H1 (cell line): ENCODE measurements around the gene THOP1.

ENCODE experiments used
- HDAC2 ChIP-seq, 2 experiments: fragments of 300-600 bp in 1 of 2; sonication (generic) in 1 of 2; IDR thresholded peaks; 2 replicates each; pipeline ENCODE4 v1.6.1; 2011 to 2012; ENCODE audit warnings: low read depth in 2 of 2, low read length in 2 of 2, mild to moderate bottlenecking in 2 of 2, moderate library complexity in 2 of 2, borderline replicate concordance in 1 of 2, inconsistent platforms in 1 of 2
- HDAC6 ChIP-seq: IDR thresholded peaks from one replicate; pipeline ENCODE4 v1.7.1; 2012; ENCODE audit warnings: low read depth, mild to moderate bottlenecking, inconsistent platforms, low read length, moderate library complexity
- POLR2A ChIP-seq, 2 experiments: IDR thresholded peaks; 1 replicate in 1 of 2; 2 replicates in 1 of 2; pipeline ENCODE4 v1.6.1; 2011; ENCODE audit warnings: low read depth in 2 of 2, low read length in 2 of 2, mild to moderate bottlenecking in 2 of 2; ENCODE audit errors: control extremely low read depth in 1 of 2
- POLR2AphosphoS5 ChIP-seq: IDR thresholded peaks from 2 replicates; pipeline ENCODE4 v1.6.1; 2011; ENCODE audit warnings: low read depth, low read length
- RAD21 ChIP-seq, 2 experiments: IDR thresholded peaks in 1 of 2; conservative IDR thresholded peaks in 1 of 2; 2 replicates each; pipeline ENCODE4 v1.6.1; 2011; ENCODE audit warnings: low read depth in 2 of 2, low read length in 2 of 2, improper control_type of control experiment in 1 of 2, inconsistent platforms in 1 of 2, mild to moderate bottlenecking in 1 of 2, moderate library complexity in 1 of 2
- RNF2 ChIP-seq: fragments of 200-900, 300-1000 bp; sonication (generic); IDR thresholded peaks from 2 replicates; pipeline ENCODE4 v1.7.1; 2016; ENCODE audit warnings: borderline replicate concordance, low read depth, mild to moderate bottlenecking, antibody characterized with exemption, low read length; ENCODE audit not compliant: poor library complexity, severe bottlenecking; ENCODE audit errors: missing control alignments
- SP1 ChIP-seq: IDR thresholded peaks from 2 replicates; pipeline ENCODE4 v1.6.1; 2011; ENCODE audit warnings: low read depth, low read length
- TAF1 ChIP-seq: IDR thresholded peaks from 2 replicates; pipeline ENCODE4 v1.6.1; 2011; ENCODE audit warnings: mild to moderate bottlenecking, low read depth, low read length
- TF ChIP-seq, protein P1 (sequence below), 3 experiments: IDR thresholded peaks; 1 replicate in 2 of 3; 2 replicates in 1 of 3; pipeline versions ENCODE4 v1.5.1 to v1.6.1; 2011; ENCODE audit warnings: low read length in 3 of 3, mild to moderate bottlenecking in 3 of 3, inconsistent platforms in 2 of 3, low read depth in 1 of 3, moderate library complexity in 1 of 3; ENCODE audit not compliant: insufficient read depth in 1 of 3; ENCODE audit errors: control extremely low read depth in 1 of 3
- TF ChIP-seq, protein P2 (sequence below): IDR thresholded peaks from 2 replicates; pipeline ENCODE4 v1.6.1; 2012; ENCODE audit warnings: inconsistent platforms

DNA sequence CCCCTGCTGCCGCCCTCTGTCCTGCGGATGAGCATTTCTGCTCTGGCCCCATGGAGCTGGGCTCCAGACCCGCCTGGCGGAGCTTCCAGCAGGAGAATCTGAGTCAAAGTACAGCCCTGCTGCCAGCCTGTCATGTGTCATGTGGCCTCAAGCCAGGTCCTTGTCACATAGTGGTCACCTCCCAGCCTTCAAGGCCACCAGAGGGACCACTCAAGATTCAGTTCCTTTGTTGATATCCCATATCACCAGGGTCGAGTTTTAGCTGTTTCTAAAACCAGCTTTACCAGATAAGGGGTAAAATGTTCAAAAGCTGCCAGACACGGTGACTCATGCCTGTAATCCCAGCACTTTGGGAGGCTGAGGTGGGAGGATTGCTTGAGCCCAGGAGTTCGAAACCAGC, 13.4 kb downstream of the THOP1 start:
- TF ChIP-seq, protein P1, sequence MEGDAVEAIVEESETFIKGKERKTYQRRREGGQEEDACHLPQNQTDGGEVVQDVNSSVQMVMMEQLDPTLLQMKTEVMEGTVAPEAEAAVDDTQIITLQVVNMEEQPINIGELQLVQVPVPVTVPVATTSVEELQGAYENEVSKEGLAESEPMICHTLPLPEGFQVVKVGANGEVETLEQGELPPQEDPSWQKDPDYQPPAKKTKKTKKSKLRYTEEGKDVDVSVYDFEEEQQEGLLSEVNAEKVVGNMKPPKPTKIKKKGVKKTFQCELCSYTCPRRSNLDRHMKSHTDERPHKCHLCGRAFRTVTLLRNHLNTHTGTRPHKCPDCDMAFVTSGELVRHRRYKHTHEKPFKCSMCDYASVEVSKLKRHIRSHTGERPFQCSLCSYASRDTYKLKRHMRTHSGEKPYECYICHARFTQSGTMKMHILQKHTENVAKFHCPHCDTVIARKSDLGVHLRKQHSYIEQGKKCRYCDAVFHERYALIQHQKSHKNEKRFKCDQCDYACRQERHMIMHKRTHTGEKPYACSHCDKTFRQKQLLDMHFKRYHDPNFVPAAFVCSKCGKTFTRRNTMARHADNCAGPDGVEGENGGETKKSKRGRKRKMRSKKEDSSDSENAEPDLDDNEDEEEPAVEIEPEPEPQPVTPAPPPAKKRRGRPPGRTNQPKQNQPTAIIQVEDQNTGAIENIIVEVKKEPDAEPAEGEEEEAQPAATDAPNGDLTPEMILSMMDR (IDR thresholded peaks at IDR 0.05; ENCODE audit: control extremely low read depth in 1 of 3, insufficient read depth in 1 of 3, low read depth in 1 of 3, low read length in 3 of 3) = no peak
- TF ChIP-seq POLR2A (IDR thresholded peaks at IDR 0.05; ENCODE audit: control extremely low read depth in 1 of 2, low read depth in 2 of 2, low read length in 2 of 2) (no peak), SP1 (no peak), HDAC6 (no peak), POLR2AphosphoS5 (no peak), HDAC2 (IDR thresholded peaks at IDR 0.05; ENCODE audit: borderline replicate concordance in 1 of 2, low read depth in 2 of 2, low read length in 2 of 2) (no peak), RNF2 (no peak), TAF1 (no peak), RAD21 (IDR thresholded peaks at IDR 0.05 in 1 of 2, conservative IDR thresholded peaks at IDR 0.05 in 1 of 2; ENCODE audit: low read depth in 2 of 2, low read length in 2 of 2) (no peak)
- TF ChIP-seq, protein P2, sequence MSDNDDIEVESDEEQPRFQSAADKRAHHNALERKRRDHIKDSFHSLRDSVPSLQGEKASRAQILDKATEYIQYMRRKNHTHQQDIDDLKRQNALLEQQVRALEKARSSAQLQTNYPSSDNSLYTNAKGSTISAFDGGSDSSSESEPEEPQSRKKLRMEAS = no peak
